ENCODE data around the gene MYLK3. TPM values are rescaled to one million over a fixed set of nuclear protein-coding genes. Genes with fewer than 3 reads are reported as not detected.

MYLK3 gene
- polyA plus RNA-seq, 3 donors, result 0.32 TPM; not detected in 2

- Mint-ChIP-seq H3K27me3 (ENCODE audit: low read depth in 3 of 3) (peaks cover 0 to 2% (median 1%) of the 10 kb centered on the region in 3 donors), H3K9me3 (peaks cover 0 to 10% (median 4%) of the 10 kb centered on the region in 7 donors), H3K27ac (no peak overlapping the region), H3K4me1 (peaks cover 10% of the 10 kb centered on the region), H3K4me3 (no peak overlapping the region), H3K36me3 (no peaks in the 10 kb centered on the region)
- TF ChIP-seq, protein P1, sequence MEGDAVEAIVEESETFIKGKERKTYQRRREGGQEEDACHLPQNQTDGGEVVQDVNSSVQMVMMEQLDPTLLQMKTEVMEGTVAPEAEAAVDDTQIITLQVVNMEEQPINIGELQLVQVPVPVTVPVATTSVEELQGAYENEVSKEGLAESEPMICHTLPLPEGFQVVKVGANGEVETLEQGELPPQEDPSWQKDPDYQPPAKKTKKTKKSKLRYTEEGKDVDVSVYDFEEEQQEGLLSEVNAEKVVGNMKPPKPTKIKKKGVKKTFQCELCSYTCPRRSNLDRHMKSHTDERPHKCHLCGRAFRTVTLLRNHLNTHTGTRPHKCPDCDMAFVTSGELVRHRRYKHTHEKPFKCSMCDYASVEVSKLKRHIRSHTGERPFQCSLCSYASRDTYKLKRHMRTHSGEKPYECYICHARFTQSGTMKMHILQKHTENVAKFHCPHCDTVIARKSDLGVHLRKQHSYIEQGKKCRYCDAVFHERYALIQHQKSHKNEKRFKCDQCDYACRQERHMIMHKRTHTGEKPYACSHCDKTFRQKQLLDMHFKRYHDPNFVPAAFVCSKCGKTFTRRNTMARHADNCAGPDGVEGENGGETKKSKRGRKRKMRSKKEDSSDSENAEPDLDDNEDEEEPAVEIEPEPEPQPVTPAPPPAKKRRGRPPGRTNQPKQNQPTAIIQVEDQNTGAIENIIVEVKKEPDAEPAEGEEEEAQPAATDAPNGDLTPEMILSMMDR (IDR thresholded peaks at IDR 0.05), result no peak
- Histone ChIP-seq H3K4me1 (ENCODE audit: control insufficient read depth in 1 of 2, insufficient read depth in 2 of 2, low read length in 2 of 2) (peaks cover 4 to 5% of the 10 kb centered on the region in 2 donors), H3K79me2 (ENCODE audit: insufficient read depth, low read length) (no peaks in the 10 kb centered on the region), H3K4me3 (replicated peaks in 1 of 3; ENCODE audit: low read depth in 2 of 3, low read length in 3 of 3) (no peak overlapping the region), H3K36me3 (replicated peaks in 1 of 2; ENCODE audit: control insufficient read depth in 1 of 2, insufficient read depth in 2 of 2, low read length in 2 of 2) (no peaks in the 10 kb centered on the region), H3K27ac (ENCODE audit: low read depth in 1 of 2, low read length in 2 of 2) (no peak overlapping the region), H3K4me2 (replicated peaks; ENCODE audit: extremely low read depth, low read length, poor library complexity, severe bottlenecking) (no peak overlapping the region), H3K9ac (ENCODE audit: insufficient read depth, low read length, poor library complexity, severe bottlenecking) (no peak overlapping the region), H4K20me1 (ENCODE audit: insufficient read depth, low read length) (no peaks in the 10 kb centered on the region), H3K27me3 (ENCODE audit: control insufficient read depth in 2 of 2, insufficient read depth in 2 of 2, low read length in 2 of 2) (no peaks in the 10 kb centered on the region), H2AFZ (ENCODE audit: insufficient read depth, low read depth, low read length, poor library complexity, severe bottlenecking) (no peak overlapping the region), H3K9me3 (replicated peaks in 1 of 2; ENCODE audit: control insufficient read depth in 1 of 2, insufficient read depth in 1 of 2, low read length in 2 of 2) (no peaks in the 10 kb centered on the region)
- WGBS (ENCODE audit: insufficient coverage), result 100% methylated on average over 1 of the region's 2 CpGs
- no peak for DNase-seq
- intact Hi-C loops (cut with micrococcal nuclease), result no loop called here
Observed at GRCh38 chr16:46720619-46721018, 27.5 kb downstream of the MYLK3 start.

DNA sequence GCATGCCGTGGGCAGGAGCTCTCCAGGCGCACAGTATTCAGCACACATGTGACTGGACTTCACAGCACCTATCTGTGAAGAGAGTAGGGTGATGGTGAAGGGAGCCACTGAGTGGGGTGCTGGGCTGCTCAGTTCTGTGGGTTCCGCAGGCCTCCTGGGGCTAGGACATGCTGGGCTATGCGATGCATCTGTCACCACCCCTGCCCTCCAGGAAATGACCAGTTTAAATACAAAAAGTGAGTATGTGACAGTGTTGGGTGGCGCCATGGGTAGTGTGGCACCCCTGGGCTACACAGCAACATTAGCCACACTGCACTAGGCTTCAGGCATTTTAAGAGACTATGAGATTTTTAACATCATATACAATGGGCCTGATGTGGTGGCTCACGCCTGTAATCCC, 28.6 kb downstream of the MYLK3 start:
- no CpG with 5 or more reads among the region's 6 CpGs for WGBS (ENCODE audit: insufficient coverage)
- no peak overlapping the region for H3K27ac ChIP-seq (ENCODE audit: low read depth in 1 of 2, low read length in 2 of 2)
- Mint-ChIP-seq H3K4me1 (peaks cover 12% of the 10 kb centered on the region), H3K27ac (no peak overlapping the region), H3K4me3 (no peak overlapping the region), H3K36me3 (peaks cover 2% of the 10 kb centered on the region in 2 donors), H3K27me3 (ENCODE audit: low read depth in 3 of 3) (peaks cover 1 to 2% (median 2%) of the 10 kb centered on the region in 3 donors), H3K9me3 (peaks cover 0 to 5% (median 3%) of the 10 kb centered on the region in 7 donors)
- H3K4me3 ChIP-seq (replicated peaks in 1 of 3; ENCODE audit: low read depth in 2 of 3, low read length in 3 of 3), result no peak overlapping the region
- H3K36me3 ChIP-seq (replicated peaks in 1 of 2; ENCODE audit: control insufficient read depth in 1 of 2, insufficient read depth in 2 of 2, low read length in 2 of 2), result no peaks in the 10 kb centered on the region
- no peak overlapping the region for H2AFZ ChIP-seq (ENCODE audit: insufficient read depth, low read depth, low read length, poor library complexity, severe bottlenecking)
- H3K4me1 ChIP-seq (ENCODE audit: control insufficient read depth in 1 of 2, insufficient read depth in 2 of 2, low read length in 2 of 2), result peaks cover 4 to 5% of the 10 kb centered on the region in 2 donors
- H3K27me3 ChIP-seq (ENCODE audit: control insufficient read depth in 2 of 2, insufficient read depth in 2 of 2, low read length in 2 of 2), result no peaks in the 10 kb centered on the region
- intact Hi-C loops (cut with micrococcal nuclease), result no loop called here
- TF ChIP-seq, protein P1 (IDR thresholded peaks at IDR 0.05), result no peak
- no peak for DNase-seq
- H3K9me3 ChIP-seq (replicated peaks in 1 of 2; ENCODE audit: control insufficient read depth in 1 of 2, insufficient read depth in 1 of 2, low read length in 2 of 2), result no peaks in the 10 kb centered on the region
- no peaks in the 10 kb centered on the region for H3K79me2 ChIP-seq (ENCODE audit: insufficient read depth, low read length)
- no peak overlapping the region for H3K4me2 ChIP-seq (replicated peaks; ENCODE audit: extremely low read depth, low read length, poor library complexity, severe bottlenecking)
- no peak overlapping the region for H3K9ac ChIP-seq (ENCODE audit: insufficient read depth, low read length, poor library complexity, severe bottlenecking)
- H4K20me1 ChIP-seq (ENCODE audit: insufficient read depth, low read length), result no peaks in the 10 kb centered on the region
